Panc1 (cell line): Measurements from ENCODE around the gene KCNG2. TPM values are rescaled to one million over a fixed set of nuclear protein-coding genes. Genes with fewer than 3 reads are reported as not detected.

Experiments
- ATAC-seq: fragments of 200-7000 bp; cut with Tn5 transposase; 2 replicates; pipeline ENCODE4 v1.9.1; 2020; ENCODE audit warnings: mild to moderate bottlenecking, moderate library complexity
- BruUV-seq: library from RNA; stranded (reverse); fragments of 400-500 nt; replicated peaks from 2 replicates; lab custom pipeline; 2021; lab: Mats Ljungman, UMichigan
- CTCF ChIA-PET: fragments of 300-600 bp; sonication (Branson Sonifier 250); formaldehyde crosslinking; loops from one replicate; lab custom pipeline; 2022; ENCODE audit warnings: antibody characterized with exemption; lab: Charles Lee
- POLR2A ChIA-PET: fragments of 300-600 bp; sonication (Branson Sonifier 250); formaldehyde crosslinking; loops from one replicate; lab custom pipeline; 2022; ENCODE audit warnings: antibody characterized with exemption; lab: Charles Lee
- DNase-seq: peaks from one replicate; pipeline ENCODE4 v3.0.0-alpha.2; 2010; ENCODE audit warnings: low read depth, low spot score
- H3K27ac ChIP-seq: 2 replicates; pipeline ENCODE4 v1.5.1; 2011; ENCODE audit warnings: mild to moderate bottlenecking, low read length, inconsistent platforms
- H3K27me3 ChIP-seq: fragments of 200-500 bp; sonication (Bioruptor generic); 2 replicates; pipeline ENCODE4 v1.6.0; 2014; ENCODE audit warnings: low read length, inconsistent platforms; ENCODE audit not compliant: control insufficient read depth, insufficient read depth
- H3K36me3 ChIP-seq: fragments of 200-500 bp; sonication (Bioruptor generic); 2 replicates; pipeline ENCODE4 v1.5.1; 2014; ENCODE audit warnings: inconsistent platforms, mild to moderate bottlenecking, low read length, moderate library complexity; ENCODE audit not compliant: control insufficient read depth, insufficient read depth
- H3K4me1 ChIP-seq: 2 replicates; pipeline ENCODE4 v1.5.1; 2011; ENCODE audit warnings: inconsistent platforms, mild to moderate bottlenecking, low read length, moderate library complexity; ENCODE audit not compliant: control insufficient read depth, insufficient read depth
- H3K4me3 ChIP-seq, 2 experiments: 2 replicates each; pipeline ENCODE4 v1.5.1; 2011 to 2012; ENCODE audit warnings: low read depth in 2 of 2, low read length in 2 of 2, mild to moderate bottlenecking in 2 of 2, inconsistent platforms in 1 of 2, moderate library complexity in 1 of 2
- H3K9me3 ChIP-seq: fragments of 200-500 bp; sonication (Bioruptor generic); 2 replicates; pipeline ENCODE4 v1.5.1; 2014; ENCODE audit warnings: low read depth, mild to moderate bottlenecking, inconsistent platforms, low read length, moderate library complexity; ENCODE audit not compliant: control insufficient read depth, insufficient read depth
- CTCF ChIP-seq: fragments of 450-650 bp; IDR thresholded peaks from 2 replicates; pipeline ENCODE4 v1.5.1; 2017; ENCODE audit warnings: mild to moderate bottlenecking
- POLR2AphosphoS5 ChIP-seq: IDR thresholded peaks from 2 replicates; pipeline ENCODE4 v1.6.1; 2012; ENCODE audit warnings: mild to moderate bottlenecking, low read depth, low read length, moderate library complexity
- REST ChIP-seq, 2 experiments: IDR thresholded peaks; 2 replicates each; pipeline ENCODE4 v1.6.1; 2011 to 2012; ENCODE audit warnings: low read depth in 2 of 2, control low read depth in 1 of 2, low read length in 1 of 2, mild to moderate bottlenecking in 1 of 2, moderate library complexity in 1 of 2; ENCODE audit not compliant: insufficient read depth in 1 of 2
- SIN3A ChIP-seq: IDR thresholded peaks from 2 replicates; pipeline ENCODE4 v1.6.1; 2012; ENCODE audit warnings: low read depth, mild to moderate bottlenecking, low read length, moderate library complexity, borderline replicate concordance; ENCODE audit not compliant: insufficient read depth
- TCF7L2 ChIP-seq: IDR thresholded peaks from 2 replicates; pipeline ENCODE4 v1.6.1; 2011; ENCODE audit warnings: mild to moderate bottlenecking, low read depth, low read length, inconsistent platforms
- in situ Hi-C: cut with HindIII; loops from 2 replicates; pipeline ENCODE4 v1.10.0; 2016; ENCODE audit warnings: low sequenced_read_pairs, low pct_unique_long_range_greater_than_20kb
- intact Hi-C: fragments of 100-400 bp; cut with micrococcal nuclease; formaldehyde crosslinking; loops from one replicate; pipeline ENCODE4 v1.10.0; 2022; ENCODE audit not compliant: unreplicated experiment
- total RNA-seq: library from RNA; stranded (reverse); gene quantifications from one replicate; pipeline ENCODE4 v1.2.1, GENCODE V29; 2021; ENCODE audit not compliant: unreplicated experiment

The KCNG2 gene
- total RNA-seq, 1 experiment from 2014 or later: not detected

DNA sequence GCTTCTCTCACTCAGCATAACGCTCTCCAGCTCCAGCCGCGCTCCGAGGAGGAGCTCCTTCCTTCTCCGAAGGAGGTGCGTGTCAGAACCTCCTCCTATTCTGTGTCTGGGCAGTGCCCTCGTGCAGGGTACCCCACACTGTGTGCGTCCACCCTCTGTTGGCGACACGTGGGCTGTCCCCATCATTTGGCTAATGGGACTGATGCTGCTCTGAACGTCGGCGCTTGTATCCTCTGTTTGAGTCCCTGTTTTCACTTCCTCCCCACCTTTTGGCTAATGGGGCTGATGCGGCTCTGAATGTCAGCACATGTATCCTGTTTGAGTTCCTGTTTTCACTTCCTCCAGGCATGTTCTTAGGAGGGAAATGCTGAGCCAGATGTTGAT is 22.2 kb downstream of the KCNG2 start:
- POLR2A ChIA-PET: no interaction called here
- CTCF ChIA-PET: no interaction called here
- Histone ChIP-seq H3K36me3 (no peaks in the 10 kb centered on the region), H3K27me3 (peaks cover 2% of the 10 kb centered on the region; the same call in 1 of the 2 replicates), H3K9me3 (no peaks in the 10 kb centered on the region), H3K4me3 (no peak overlapping the region), H3K4me1 (no peaks in the 10 kb centered on the region), H3K27ac (no peak overlapping the region)
- intact Hi-C loops (no loop called here), in situ Hi-C loops (no loop called here)
- DNase-seq (no peak), ATAC-seq (no peak; the same call in 1 of the 2 replicates)
- TF ChIP-seq POLR2AphosphoS5 (no peak), TCF7L2 (no peak), CTCF (no peak), REST (IDR thresholded peaks at IDR 0.05; ENCODE audit: insufficient read depth in 1 of 2, low read depth in 2 of 2, low read length in 1 of 2) (no peak), SIN3A (no peak)
- BruUV-seq: no TSS peak

DNA sequence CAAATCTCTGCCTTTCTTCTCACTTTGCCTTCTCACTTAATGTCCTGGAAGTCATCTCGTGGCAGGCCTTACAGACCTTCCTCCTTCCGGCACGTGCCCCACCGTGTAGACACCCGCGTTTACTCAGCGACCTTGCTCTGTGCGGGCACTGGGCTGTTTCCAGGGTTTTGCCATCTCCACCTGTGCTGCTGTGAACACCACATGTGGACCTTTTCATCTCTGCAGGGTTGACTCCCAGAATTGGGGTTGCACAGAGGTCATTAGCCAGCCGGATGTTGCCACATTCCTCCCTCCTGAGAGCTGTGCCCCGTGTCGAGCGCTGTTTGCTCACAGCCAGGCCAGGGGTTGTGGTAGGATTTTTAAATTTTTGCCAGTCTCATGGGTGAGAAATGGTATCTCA is 25.4 kb downstream of the KCNG2 start:
- H3K27ac ChIP-seq: no peak overlapping the region
- H3K9me3 ChIP-seq: no peaks in the 10 kb centered on the region
- BruUV-seq: no TSS peak
- H3K4me3 ChIP-seq: no peak overlapping the region
- no peaks in the 10 kb centered on the region; the same call in 1 of the 2 replicates for H3K27me3 ChIP-seq
- no peaks in the 10 kb centered on the region for H3K36me3 ChIP-seq
- ChIA-PET POLR2A (no interaction called here), CTCF (no interaction called here)
- H3K4me1 ChIP-seq: no peaks in the 10 kb centered on the region
- in situ Hi-C loops (no loop called here), intact Hi-C loops (no loop called here)
- DNase-seq (no peak), ATAC-seq (0 out of 2 replicates have a peak, but pooled peaks have one; percentile 4)
- TF ChIP-seq POLR2AphosphoS5 (no peak), SIN3A (no peak), REST (IDR thresholded peaks at IDR 0.05; ENCODE audit: insufficient read depth in 1 of 2, low read depth in 2 of 2, low read length in 1 of 2) (no peak), CTCF (no peak), TCF7L2 (no peak)
